EH (cell line): ENCODE data around the gene RRAS2.

Source experiments
- DNase-seq: peaks from one replicate; pipeline ENCODE4 v3.0.0-alpha.2; 2015; ENCODE audit warnings: low read depth

RRAS2 gene

DNA sequence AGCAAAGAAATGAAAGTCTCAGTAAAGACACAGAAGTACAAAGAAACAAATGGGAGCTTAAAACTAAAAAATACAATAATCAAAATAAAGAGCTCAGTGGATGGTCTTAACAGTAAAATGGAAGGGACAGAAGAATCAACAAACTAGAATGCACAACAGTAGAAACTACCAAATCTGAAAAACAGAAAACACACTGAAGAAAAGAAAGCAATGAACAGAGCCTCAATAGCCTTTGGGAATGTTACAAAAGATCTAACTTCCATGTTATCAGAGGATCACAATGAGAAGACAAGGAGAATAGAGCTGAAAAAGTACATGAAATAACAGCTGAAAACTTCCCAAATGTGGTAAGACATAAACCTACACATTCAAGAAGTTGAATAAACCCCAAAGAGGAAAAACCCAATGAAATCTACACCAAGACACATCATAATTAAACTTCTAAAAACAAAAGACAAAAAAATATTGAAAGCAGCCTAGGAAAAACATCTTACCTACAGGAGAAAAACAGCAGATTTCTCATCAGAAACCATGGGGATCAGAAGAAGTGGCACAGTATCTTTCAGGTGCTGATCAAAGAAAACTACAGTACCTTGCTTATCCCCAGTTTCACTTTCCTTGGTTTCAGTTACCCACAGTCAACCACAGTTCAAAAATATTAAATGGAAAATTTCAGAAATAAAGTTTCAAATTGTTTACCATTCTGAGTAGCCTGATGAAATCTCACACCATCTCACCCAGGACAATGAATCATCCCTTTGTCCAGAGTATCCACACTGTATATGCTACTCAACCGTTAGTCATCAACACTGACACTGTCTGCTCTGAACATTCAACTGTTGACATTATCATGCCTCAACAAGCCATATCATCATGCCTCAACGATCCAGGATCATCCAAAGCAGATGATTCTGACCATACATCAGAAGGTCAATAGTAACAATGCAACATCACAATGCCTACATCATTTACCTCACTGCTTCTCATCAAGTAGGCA, 22.2 kb downstream of the RRAS2 start:
- peak; percentile 95 for DNase-seq

DNA sequence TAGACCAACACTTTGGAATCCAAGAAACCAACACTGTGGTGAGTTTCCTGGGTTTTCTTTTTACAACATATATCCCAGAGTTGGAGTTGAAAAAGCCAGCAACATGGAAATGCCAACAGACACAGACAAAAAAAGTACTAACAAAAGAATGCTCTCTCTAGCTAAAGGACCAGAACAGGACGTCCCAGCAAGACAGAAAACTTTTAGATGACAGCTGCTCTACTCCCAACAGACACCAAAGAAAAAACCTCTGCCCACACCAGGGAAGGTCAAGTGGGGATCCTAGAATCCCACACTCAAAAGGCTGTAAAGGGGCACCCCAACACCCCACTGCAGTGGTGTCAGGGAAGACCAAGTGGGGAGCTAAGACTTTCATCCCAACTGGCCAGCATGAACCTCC, 23.3 kb downstream of the RRAS2 start:
- no peak for DNase-seq

DNA sequence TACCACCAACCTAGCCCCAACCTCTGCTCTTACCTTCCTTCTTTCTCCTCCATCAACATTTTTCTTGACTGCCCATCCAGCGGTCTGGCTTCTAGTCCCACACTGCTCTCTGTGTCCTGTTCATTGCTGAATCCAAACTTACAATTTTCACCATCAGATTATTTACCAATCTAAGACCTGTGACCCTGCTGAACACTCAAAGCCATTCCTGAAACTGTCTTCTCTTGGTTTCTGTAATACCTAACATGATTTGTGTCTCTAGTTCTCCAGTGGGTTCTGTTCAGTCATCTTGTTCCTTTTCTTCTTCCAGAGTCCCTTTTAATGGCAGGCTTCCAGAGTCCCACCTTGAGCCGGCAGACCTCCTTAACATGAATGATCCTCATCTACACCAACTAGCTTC, 24.1 kb downstream of the RRAS2 start:
- DNase-seq, result no peak

DNA sequence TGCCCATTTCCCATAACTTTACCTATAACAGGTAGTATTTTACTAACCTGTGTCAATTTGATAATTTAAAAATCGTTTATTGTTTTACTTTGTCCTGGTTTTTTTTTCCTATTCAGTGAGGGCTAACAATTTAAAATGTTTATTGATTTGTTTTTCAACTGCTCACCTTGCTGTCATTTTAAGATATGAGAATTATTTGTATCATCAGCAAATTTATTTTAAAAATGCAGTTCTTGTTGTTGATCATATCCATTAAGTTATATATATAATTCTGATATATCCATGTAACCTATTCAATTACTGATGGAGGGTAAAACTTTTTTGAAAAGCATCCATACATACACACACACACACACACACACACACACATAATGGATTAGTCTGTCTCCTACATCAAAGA, 24.8 kb downstream of the RRAS2 start:
- no peak for DNase-seq

DNA sequence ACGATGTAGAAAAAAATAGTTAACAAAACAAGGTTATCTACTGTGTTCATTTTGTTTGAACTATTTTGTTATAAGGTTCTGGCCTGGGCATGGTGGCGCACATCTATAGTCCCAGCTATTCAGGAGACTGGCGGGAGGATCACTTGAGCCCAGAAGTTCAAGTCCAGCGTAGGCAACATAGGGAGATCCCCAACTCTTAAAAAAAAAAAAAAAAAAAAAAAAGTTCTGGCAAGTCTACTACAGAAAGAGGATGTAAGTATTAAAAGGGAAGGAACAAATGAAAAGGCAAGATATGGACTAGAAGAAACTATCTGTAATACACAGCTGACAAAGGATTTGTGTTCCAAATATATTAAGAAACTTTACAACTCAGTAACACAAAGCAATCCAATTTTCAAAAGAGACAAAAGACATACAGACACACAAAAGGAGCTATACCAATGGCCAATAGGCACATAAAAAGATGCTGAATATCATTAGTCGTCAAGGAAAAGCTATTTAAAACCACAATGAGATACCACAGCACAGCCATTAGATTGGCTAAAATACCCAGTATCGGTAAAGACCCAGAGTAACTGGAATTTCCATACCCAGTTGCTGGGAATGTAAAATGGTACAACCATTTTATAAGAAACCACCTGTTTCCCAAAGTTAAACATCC, 27.4 kb downstream of the RRAS2 start:
- no peak for DNase-seq

DNA sequence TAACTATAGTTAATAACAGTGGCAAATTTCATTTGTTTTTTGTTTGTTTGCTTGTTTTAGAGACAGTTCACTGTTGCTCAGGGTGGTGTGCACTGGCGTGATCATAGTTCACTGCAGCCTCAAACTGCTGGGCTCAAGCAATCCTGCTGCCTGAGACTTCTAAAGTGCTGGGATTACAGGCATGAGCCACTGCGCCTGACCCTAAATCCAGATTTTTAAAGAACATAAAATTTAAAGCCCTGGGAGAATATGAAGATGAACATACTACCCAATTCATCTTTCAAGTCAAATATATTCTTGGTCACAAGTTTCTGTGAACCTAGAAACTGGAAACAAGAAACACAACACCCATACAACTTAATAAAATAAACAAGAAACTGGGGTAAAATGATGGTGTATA, 28.1 kb downstream of the RRAS2 start:
- no peak for DNase-seq

DNA sequence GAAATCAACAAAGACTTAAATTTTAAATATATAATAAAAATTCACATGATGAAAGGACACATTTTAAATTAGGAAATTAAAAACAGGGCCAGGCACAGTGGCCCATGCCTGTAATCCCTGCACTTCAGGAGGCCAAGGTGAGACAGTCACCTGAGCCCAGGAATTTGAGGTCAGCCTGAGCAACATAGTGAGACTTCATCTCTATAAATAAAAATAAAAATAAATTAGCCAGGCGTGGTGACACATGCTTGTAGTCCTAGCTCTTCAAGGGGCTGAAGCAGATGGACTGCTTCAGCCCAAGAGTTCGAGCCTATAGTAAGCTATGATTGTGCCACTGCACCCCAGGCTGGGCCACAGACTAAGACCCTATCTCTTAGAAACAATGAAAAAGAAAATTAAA, 29.3 kb downstream of the RRAS2 start:
- no peak for DNase-seq

DNA sequence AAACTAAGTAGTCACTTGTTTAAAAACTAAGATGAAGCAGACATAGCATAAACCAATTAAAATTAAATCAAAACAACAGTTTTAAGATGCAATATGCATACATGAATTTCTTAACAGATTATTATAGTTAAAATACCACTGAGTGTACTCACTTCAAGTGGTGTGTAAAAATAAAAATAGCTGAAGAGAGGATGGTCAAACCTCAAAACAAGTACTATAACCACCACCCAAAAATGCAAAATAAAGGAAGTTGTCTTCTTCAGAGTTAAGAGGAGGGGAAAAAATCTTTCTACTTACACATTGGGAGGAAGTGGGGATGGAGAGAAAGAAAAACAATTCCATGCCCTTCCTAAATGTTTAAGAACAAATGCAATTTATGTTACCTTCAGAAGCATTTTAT, 31.9 kb downstream of the RRAS2 start:
- DNase-seq, result peak; percentile 31

DNA sequence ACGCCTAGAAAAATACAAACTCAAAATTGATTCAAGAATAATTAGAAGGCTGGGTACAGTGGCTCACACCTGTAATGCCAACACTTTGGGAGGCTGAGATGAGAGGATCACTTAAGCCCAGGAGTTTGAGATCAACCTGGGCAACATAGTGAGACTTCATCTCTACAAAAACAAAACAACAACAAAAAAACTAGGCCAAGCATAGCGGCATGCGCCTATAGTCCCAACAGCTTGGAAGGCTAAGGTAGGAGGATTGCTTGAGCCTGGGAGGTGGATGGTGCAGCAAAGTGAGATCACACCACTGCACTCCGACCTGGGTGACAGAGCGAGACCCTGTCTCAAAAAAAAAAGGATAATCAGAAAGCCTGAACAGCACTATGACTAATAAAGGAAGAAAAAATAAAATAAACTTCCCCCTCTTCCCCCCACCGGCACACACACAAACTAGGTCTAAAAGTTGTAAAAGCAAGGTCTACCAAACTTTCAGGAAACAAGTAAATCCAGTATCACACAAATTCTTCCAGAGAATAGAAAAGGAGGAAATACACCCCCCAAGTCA, 35.8 kb downstream of the RRAS2 start:
- no peak for DNase-seq

DNA sequence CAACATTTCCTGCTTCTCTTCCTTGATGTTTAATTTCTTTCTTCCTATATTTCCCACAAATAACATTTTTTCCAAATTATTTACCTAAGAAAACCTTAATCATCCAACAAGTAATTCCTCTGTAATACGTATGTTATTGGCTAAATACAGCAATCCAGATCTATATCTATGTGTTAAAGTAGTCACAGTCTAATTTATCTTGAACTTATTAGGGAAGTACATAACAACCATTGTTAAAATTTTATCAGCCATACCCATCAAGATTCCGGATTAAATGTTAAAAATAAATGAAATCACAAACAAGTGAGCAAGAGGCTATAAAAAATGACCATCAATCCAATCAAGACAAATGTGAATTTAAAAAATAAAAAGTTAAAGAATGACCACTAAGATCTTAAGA, 36.5 kb downstream of the RRAS2 start:
- no peak for DNase-seq

DNA sequence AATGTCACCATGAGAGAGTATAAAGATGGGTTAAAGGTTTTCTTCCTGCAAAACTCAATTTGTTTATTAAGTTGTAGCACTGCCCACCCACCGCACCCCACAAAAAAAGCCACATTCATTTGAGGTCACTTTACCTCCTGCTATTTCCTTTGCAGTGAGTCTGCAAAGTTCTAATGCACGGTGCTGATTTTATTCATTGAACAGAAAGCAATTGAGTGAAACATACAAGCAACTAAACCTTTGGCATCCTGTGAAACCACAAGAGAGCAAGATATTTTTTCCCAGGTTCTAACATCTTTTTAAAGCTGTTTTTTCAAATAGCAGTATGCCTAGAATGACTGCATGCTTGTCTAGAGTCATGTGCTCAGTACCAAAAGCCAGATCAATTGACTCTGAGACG, 39.0 kb downstream of the RRAS2 start:
- peak; percentile 27 for DNase-seq

DNA sequence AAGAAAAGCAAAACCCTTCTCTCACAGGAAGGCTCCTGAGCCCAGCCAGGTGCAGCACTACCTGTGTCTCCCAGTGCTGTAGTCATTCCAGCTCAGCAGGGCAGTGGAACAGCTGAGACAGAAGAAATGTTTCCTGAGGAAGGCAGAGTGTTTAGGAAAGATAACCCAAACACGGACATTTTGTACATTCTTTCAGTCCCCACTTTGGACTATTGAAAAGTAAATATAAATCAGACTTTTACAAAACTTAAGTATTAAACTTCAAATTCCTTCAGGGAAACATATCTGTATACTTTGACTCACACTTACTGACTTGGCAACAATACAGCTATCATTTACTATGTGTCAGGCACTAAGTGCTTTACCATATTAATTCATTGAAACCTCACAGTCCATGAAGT, 40.4 kb downstream of the RRAS2 start:
- DNase-seq, result peak; percentile 43

DNA sequence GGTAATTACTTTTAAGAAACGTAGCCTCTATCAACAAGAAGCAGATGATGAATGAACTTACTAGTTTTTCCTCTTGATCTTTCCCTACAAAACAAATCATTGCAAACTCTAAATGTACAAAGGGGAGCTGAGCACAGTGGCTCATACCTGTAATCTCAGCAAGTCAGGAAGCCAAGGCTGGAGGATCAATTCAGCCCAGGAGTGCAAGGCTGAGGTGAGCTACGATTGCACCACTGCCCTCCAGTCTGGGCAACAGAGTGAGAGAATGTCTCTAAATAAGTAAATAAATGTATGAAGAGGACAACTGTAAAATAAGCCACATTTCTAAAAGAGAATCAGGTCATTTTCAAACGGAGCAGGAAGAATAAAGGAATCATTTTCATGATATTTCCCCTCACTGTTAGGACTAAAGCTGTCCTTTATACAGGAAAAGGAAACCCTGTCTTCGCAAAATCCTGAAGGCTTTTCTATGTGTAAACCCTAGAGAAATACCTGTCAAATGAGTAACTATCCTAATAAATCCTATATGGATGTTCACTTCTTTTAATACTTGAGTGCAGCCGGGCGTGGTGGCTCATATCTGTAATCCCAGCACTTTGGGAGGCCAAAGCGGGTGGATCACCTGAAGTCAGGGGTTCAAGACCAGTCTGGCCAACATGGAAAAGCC, 41.2 kb downstream of the RRAS2 start:
- no peak for DNase-seq

DNA sequence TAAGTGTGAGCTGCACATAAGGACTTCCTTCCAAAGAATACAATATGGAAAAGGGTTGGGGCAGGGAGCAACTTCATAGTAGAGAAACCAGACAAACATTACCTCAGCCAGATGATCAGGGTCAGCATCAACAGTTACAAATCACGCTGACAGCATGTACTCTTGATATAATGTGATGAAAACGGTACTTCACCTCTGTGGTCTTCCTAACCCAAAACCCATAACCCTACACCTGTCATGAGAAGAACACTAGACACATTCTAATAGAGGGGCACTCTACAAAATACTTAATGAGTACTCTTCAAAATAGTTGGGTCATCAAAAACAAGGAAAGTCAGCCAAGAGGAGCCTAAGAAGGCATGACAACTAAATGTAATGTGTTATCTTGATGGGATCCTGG, 43.9 kb downstream of the RRAS2 start:
- no peak for DNase-seq

DNA sequence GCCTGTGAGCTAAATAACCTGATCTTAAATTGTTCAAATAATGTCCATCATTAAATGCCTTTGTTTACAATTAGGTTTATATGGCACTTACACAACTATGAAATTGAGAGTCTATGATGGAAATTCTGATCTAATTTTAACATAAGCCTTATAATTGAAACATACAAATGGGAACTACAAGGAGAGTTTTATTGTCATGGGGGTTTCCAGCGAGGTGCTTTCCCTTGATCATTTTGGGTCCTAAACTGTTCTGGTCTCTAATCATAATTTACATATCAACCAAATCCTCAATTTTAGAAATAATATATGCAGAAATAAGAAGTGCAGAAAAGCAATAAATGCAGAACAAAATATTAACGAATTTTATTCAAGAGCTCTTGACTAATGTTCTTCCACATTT, 44.9 kb downstream of the RRAS2 start:
- no peak for DNase-seq

DNA sequence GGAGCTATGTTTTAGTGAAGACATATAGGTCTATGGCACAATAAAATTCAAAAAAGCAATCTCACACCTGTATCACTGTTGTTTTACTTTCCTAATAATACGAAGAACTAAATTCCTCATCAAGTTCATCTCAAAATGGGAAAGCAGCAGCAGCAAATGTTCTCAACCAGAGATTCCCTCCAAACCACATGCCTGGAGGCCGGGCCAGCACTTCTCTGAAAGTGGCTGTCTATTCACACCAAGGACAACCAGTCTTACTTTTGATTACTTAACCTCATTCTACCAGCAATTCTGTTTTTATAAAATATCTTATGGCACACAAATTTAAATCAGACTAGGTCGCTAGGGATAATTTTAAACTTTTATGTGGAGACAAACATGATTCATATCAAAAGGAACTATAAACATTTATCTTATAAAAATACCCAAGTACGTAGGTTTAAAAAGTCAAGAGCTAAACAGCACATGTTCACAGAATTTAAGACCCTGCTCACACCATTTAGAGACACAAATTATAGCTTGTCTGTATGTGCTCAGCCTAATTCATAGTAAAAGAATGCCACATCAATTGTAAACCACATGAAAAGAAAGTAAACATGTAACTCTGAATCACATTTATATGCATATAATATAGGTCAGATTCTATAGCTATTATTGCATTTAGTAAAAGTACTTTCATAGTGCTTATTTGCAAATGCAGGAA, 46.1 kb downstream of the RRAS2 start:
- peak; percentile 84 for DNase-seq

DNA sequence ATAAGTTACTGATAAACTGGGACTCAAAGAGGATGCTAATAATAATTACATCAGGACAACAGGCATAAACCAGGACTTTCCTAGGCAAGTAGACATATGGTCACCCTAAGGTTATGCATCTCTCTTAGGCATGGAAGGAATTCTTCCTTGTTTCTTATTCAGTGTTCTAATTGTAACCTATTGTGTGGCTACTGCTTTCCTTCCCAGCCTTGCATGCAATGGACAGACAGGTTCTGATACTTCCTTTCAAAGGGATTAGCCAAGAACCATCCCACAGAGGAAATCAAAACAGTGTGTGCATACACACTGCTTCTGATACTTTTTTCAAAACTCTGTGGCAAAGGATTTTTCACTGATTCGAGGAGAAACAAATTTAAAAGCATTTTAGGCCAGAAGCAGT, 48.3 kb downstream of the RRAS2 start:
- peak; percentile 63 for DNase-seq

DNA sequence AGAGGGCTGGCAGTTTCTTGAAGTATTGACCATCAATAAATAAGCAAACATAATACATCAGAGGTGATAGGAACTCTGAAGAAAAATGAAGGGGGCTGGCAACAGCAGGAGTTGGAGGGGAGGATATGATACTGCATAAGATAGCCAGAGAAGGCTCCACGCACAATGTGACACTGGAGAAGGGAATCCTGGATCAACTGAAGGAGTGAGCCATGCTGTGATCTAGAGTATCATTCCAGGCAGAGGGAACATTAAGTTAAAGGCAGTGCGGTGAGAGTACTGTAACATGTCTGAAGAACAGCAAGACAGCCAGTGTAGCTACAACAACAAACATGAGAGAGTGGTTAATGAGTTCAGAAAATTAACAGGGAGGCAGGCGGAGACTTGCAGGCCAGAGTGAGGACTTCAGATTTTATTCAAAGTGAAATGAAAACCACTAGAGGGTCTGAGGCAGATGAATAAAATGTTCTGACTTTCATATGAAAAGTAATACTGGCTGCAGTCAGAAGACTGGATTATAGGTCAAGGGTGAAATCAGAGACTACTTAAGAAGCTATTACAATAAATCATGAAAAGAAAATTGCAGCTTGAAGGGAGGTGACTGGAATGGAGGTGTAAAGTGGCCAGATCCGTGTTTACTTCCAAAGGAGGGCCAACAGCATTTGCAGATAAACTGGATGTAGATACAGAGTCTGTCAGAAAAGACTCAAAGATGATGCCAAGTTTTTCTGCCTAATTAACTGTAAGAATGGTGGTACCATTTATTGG, 49.4 kb downstream of the RRAS2 start:
- DNase-seq, result no peak

DNA sequence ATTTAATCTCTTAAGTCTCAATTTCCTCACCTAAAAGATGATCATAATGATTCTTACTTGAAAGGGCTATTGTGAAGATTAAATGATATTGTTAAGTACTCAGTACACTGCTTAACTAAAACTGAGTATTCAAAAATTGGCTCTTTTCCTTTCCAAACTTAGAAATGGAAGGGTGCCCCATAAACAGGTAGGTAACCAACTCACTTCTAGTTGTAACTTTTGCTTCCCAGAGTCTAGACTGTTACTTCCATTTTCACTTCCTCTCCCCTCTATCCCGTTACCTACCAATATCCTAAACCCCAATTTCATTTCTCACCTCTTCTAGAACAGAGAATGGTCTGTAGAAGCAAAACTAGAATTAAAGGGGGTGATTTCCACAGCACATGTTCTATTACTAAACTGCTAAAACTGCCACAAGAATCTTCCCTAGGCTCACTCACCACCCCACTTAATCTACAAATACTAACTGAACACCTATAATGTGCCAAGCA, 50.0 kb downstream of the RRAS2 start:
- no peak for DNase-seq

DNA sequence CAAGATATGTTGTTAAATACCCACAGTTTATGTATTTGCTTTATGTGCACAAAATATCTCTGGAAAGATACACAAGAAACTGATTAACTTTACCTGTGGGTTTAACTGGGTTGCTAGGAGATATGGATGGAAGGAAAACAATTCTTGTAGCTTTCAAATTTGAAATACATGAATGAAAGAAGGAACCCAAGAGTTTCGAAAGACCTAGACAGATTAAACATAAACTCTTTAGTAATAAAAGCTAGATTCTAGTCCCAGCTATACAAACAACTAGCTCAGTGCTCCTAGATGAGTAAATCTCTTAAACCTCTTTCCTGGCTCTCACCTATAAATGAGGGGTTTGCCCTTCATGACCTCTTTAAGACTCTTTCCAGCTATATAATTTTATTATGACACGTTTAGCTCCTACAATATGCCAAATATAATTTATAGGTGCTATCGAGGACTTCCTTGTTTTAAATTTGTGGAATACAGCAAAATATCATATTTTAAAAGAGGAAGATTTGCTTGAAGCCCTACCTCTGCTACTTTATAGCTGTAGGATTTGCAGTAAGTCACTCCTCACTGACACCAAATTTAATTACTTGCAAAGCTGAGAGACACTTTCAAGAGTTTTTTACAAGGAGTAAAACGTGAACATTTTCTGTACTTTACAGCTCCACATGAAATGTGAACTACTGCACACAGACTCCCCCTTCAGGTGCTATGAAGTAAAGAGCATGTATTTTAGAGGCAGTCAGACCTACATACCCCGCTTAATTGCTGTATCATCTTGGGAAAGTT, 50.7 kb downstream of the RRAS2 start:
- DNase-seq, result peak; percentile 61
